ENCODE measurements around the gene GAS6. TPM values are rescaled to one million over a fixed set of nuclear protein-coding genes. Genes with fewer than 3 reads are reported as not detected.

The GAS6 gene
- total RNA-seq, 1 donor from 2014 or later, result 71.5 TPM

- Mint-ChIP-seq H3K27me3 (ENCODE audit: low read depth) (peaks cover 32% of the 10 kb centered on the region), H3K9me3 (no peaks in the 10 kb centered on the region), H3K36me3 (no peaks in the 10 kb centered on the region), H3K4me3 (no peak overlapping the region), H3K27ac (no peak overlapping the region), H3K4me1 (no peaks in the 10 kb centered on the region)
- TF ChIP-seq, protein P1, sequence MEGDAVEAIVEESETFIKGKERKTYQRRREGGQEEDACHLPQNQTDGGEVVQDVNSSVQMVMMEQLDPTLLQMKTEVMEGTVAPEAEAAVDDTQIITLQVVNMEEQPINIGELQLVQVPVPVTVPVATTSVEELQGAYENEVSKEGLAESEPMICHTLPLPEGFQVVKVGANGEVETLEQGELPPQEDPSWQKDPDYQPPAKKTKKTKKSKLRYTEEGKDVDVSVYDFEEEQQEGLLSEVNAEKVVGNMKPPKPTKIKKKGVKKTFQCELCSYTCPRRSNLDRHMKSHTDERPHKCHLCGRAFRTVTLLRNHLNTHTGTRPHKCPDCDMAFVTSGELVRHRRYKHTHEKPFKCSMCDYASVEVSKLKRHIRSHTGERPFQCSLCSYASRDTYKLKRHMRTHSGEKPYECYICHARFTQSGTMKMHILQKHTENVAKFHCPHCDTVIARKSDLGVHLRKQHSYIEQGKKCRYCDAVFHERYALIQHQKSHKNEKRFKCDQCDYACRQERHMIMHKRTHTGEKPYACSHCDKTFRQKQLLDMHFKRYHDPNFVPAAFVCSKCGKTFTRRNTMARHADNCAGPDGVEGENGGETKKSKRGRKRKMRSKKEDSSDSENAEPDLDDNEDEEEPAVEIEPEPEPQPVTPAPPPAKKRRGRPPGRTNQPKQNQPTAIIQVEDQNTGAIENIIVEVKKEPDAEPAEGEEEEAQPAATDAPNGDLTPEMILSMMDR (IDR thresholded peaks at IDR 0.05; ENCODE audit: unreplicated experiment), result no peak
- no peak for DNase-seq (ENCODE audit: low spot score in 2 of 2, unreplicated experiment in 2 of 2)
Measured at GRCh38 chr13:113788413-113789135, 75.3 kb downstream of the GAS6 start.

GRCh38 chr13:113787694-113788093, 76.2 kb downstream of the GAS6 start:
- Mint-ChIP-seq H3K9me3 (no peaks in the 10 kb centered on the region), H3K36me3 (no peaks in the 10 kb centered on the region), H3K27me3 (ENCODE audit: low read depth) (peaks cover 33% of the 10 kb centered on the region), H3K27ac (no peak overlapping the region), H3K4me1 (no peaks in the 10 kb centered on the region), H3K4me3 (no peak overlapping the region)
- TF ChIP-seq, protein P1 (IDR thresholded peaks at IDR 0.05; ENCODE audit: unreplicated experiment), result no peak
- DNase-seq (ENCODE audit: low spot score in 2 of 2, unreplicated experiment in 2 of 2), result no peak

GRCh38 chr13:113786262-113786841, 77.5 kb downstream of the GAS6 start:
- TF ChIP-seq, protein P1 (IDR thresholded peaks at IDR 0.05; ENCODE audit: unreplicated experiment), result no peak

DNA sequence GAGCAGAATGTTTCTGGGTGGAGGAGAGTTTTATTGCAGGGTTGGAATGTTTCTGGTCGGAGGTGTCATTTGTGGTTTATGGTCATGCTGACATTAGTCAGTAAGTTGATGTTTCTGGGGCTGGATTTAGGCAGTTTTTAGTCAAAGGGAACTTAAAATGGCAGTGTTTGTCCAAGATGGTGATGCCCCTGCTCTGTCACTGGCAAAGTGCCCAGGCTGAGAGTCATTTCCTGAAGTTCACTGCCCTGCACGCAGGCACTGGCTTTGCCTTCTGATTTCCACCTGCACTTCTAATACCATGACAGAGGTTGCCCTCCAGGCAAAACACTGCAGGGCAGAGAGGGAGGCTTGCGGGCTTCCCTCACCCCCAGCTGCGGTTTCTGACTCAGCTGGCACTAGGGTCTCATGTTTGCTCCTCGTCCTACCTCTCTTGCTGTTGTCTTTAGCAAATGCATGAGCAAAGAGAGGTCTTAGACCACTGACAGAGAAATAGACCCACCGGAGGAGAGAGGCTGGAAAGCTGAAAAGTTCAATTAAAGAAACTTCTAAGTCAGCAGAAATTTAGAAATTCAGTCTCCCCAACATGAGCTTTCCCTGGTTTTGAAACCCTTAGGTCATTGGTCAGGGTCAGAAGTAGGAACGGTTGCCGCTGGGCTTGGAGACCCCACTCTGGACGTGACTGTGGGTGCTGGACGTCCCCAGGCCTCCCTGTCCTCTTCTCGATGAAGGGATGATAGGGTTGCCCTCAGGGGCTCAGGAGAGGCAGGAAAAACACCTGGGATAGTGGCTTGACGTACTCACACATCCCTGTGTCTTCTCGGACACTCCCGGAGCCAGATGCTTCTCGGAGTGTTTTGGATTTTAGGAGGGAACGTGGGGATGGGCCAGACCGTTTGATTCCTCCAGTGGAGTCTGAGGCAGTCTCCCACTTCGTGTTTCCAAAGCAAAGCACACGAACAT, 78.5 kb downstream of the GAS6 start:
- no peak overlapping the region for H3K27ac Mint-ChIP-seq
- no peak for DNase-seq (ENCODE audit: low spot score in 2 of 2, unreplicated experiment in 2 of 2)
- peaks cover 32% of the 10 kb centered on the region for H3K27me3 Mint-ChIP-seq (ENCODE audit: low read depth)
- H3K4me1 Mint-ChIP-seq, result no peaks in the 10 kb centered on the region
- H3K9me3 Mint-ChIP-seq, result no peaks in the 10 kb centered on the region
- TF ChIP-seq, protein P1 (IDR thresholded peaks at IDR 0.05; ENCODE audit: unreplicated experiment), result no peak
- no peaks in the 10 kb centered on the region for H3K36me3 Mint-ChIP-seq
- no peak overlapping the region for H3K4me3 Mint-ChIP-seq

More at GRCh38 chr13:113786262-113786841, 77.5 kb downstream of the GAS6 start:
- Mint-ChIP-seq H3K9me3 (no peaks in the 10 kb centered on the region), H3K27ac (no peak overlapping the region), H3K27me3 (ENCODE audit: low read depth) (peaks cover 31% of the 10 kb centered on the region), H3K4me1 (no peaks in the 10 kb centered on the region), H3K36me3 (no peaks in the 10 kb centered on the region), H3K4me3 (no peak overlapping the region)
- DNase-seq (ENCODE audit: low spot score in 2 of 2, unreplicated experiment in 2 of 2), result no peak

DNA sequence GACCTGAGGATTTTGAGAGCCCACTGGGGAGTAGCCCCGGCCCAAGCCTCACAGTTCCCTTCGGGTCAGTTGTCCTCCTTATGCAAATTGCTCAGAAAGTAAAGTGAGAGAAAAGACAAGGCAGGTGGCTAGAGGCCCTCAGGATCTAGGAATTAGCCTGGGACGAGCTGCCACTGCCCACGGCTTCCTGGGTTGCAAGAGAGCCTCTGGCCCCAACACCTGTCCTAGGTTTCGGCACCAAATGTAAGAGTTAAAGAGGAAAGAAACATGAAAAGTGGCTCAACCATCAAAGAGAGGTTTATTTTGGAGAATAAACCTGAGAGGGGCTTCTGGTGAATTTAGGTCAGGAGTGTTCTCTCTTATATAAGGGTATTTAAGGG, 79.2 kb downstream of the GAS6 start:
- Mint-ChIP-seq H3K9me3 (no peaks in the 10 kb centered on the region), H3K27ac (no peak overlapping the region)
- TF ChIP-seq, protein P1 (IDR thresholded peaks at IDR 0.05; ENCODE audit: unreplicated experiment), result no peak

More for the DNA sequence above, 79.2 kb downstream of the GAS6 start:
- Mint-ChIP-seq H3K36me3 (no peaks in the 10 kb centered on the region), H3K27me3 (ENCODE audit: low read depth) (peaks cover 35% of the 10 kb centered on the region), H3K4me3 (no peak overlapping the region), H3K4me1 (no peaks in the 10 kb centered on the region)
- DNase-seq (ENCODE audit: low spot score in 2 of 2, unreplicated experiment in 2 of 2), result no peak
